Heart right ventricle (tissue), 16 donors: Measurements from ENCODE around the gene EIF4E3. TPM values are rescaled to one million over a fixed set of nuclear protein-coding genes. Genes with fewer than 3 reads are reported as not detected.

Source experiments
- ATAC-seq, 8 donors: fragments of 200-7000 bp; cut with Tn5 transposase; one replicate each; pipeline ENCODE4 v1.9.1; 2020; ENCODE audit warnings: mild to moderate bottlenecking in 8 of 8, moderate library complexity in 8 of 8, moderate number of reproducible peaks in 1 of 8
- DNase-seq, 2 donors: peaks; one replicate each; pipeline ENCODE4 v3.0.0-alpha.2; 2020
- H3K27ac ChIP-seq, 10 donors: fragments of 200-600 bp; sonication (generic) in 2 of 10; one replicate each; pipeline versions ENCODE4 v1.5.0 to v1.8.0; 2020 to 2022; ENCODE audit warnings: mild to moderate bottlenecking in 3 of 10
- H3K27me3 ChIP-seq, 7 donors: fragments of 200-600 bp; one replicate each; pipeline ENCODE4 v1.8.0; 2021 to 2022; ENCODE audit warnings: mild to moderate bottlenecking in 2 of 7
- H3K36me3 ChIP-seq, 9 donors: fragments of 200-600 bp; sonication (generic) in 1 of 9; one replicate each; pipeline versions ENCODE4 v1.5.0 to v1.8.0; 2020 to 2022; ENCODE audit warnings: mild to moderate bottlenecking in 2 of 9
- H3K4me1 ChIP-seq, 9 donors: fragments of 200-600 bp; sonication (generic) in 1 of 9; one replicate each; pipeline versions ENCODE4 v1.5.0 to v1.8.0; 2020 to 2022; ENCODE audit warnings: mild to moderate bottlenecking in 4 of 9
- H3K4me3 ChIP-seq, 10 donors: fragments of 200-600 bp; sonication (generic) in 2 of 10; one replicate each; pipeline versions ENCODE4 v1.5.0 to v1.8.0; 2020 to 2022; ENCODE audit warnings: mild to moderate bottlenecking in 7 of 10, moderate library complexity in 2 of 10
- H3K9me3 ChIP-seq, 11 donors: fragments of 200-600 bp in 10 of 11; sonication (generic) in 2 of 11; one replicate each; pipeline versions ENCODE4 v1.5.0 to v1.8.0; 2013 to 2022; ENCODE audit warnings: mild to moderate bottlenecking in 2 of 11, control low read depth in 1 of 11, moderate library complexity in 1 of 11
- CTCF ChIP-seq, 9 donors: fragments of 200-600 bp; sonication (generic) in 2 of 9; IDR thresholded peaks; one replicate each; pipeline versions ENCODE4 v1.5.0 to v1.8.0; 2021 to 2022; ENCODE audit warnings: antibody characterized with exemption in 9 of 9, mild to moderate bottlenecking in 5 of 9, moderate library complexity in 1 of 9
- WGBS, 2 donors: extraction: QIAGEN DNeasy Blood & Tissue Kit; methylation state at CpG; one replicate each; pipeline ENCODE4 v1.1.7; 2013; ENCODE audit warnings: inconsistent platforms in 1 of 2; 5-methylcytosine and 5-hydroxymethylcytosine counted together
- intact Hi-C, 10 donors: fragments of 100-400 bp; cut with DNase I; formaldehyde crosslinking; loops; one replicate each; pipeline versions ENCODE4 v1.11.1 to v1.14.2; 2022
- polyA plus RNA-seq, 2 donors: library from polyadenylated mRNA; stranded (reverse); fragments of 200-250 nt; gene quantifications; one replicate each; pipeline ENCODE4 v1.2.3, GENCODE V29; 2013
- total RNA-seq, 10 donors: library from RNA; stranded (reverse); fragmentation: NEBNext Ultra II Directional in 3 of 10; extraction: Animal tissue kit (Norgen Biotek cat#: 25700) in 3 of 10; gene quantifications; one replicate each; pipeline versions ENCODE4 v1.2.1 to v1.2.4, GENCODE V29; 2021 to 2023
- donor health status: Arrhythmogenic right ventricular cardiomyopathy.
- donor health status: ischemic (EF 13 %, LVEDD 7.1; RV severe dilation, severe dysfunction).
- donor health status: healthy with polysubstance abuse.
- donor health status: DM: no; HTN: yes; CAD: no.
- donor health status: DM: no; HTN: no; CAD: no.
- donor health status: ischemic (EF 25% LVEDD 6.9; RV normal size, moderate dysfunction).
- donor health status: ischemic (EF 25% LVEDD 5.7; RV mildly dilated, moderate dysfunction).
- donor health status: healthy.
- donor health status: DM: yes; HTN: yes; CAD: no.
- donor health status: Ischemic cardiomyopathy.
- donor health status: ischemic (EF 35%, LVEDD 5.7; RV mildly dilated, moderate dysfunction).
- donor health status: nonischemic (EF 11% LVEDD 7.7; RV severe dilation, severe dysfunction).
- donor health status: DM: yes; HTN: yes; CAD: no.
- donor health status: PGD.
- donor health status: ischemic (EF 29% LVEDD 5.4; RV normal size, mild dysfunction).
- donor health status: nonischemic (EF 23%, LVEDD 6.1; RV moderate dilation, normal function).

The EIF4E3 gene
- total and polyA plus RNA-seq, 12 donors, result 12.9 to 58.1 (median 52.5) TPM

- peaks cover 0 to 60% (median 0%) of the 10 kb centered on the region in 9 donors for H3K36me3 ChIP-seq
- H3K4me3 ChIP-seq, result no peak overlapping the region
- WGBS, 2 donors, result 58 to 67% methylated on average over 6 of the region's 6 CpGs
Observed at GRCh38 chr3:71684757-71685386, 40.3 kb downstream of the EIF4E3 start.

GRCh38 chr3:71684046-71684756 lies 41.0 kb downstream of the EIF4E3 start:
- Histone ChIP-seq H3K9me3 (no peaks in the 10 kb centered on the region), H3K27ac (no peak overlapping the region), H3K27me3 (no peaks in the 10 kb centered on the region), H3K4me1 (peaks cover 0 to 34% (median 10%) of the 10 kb centered on the region in 9 donors), H3K36me3 (peaks cover 0 to 55% (median 0%) of the 10 kb centered on the region in 9 donors), H3K4me3 (no peak overlapping the region)
- no peak for TF ChIP-seq CTCF (IDR thresholded peaks at IDR 0.05)
- intact Hi-C loops, result no loop called here
- ATAC-seq (peak in 1 of 8 donors; percentile 7), DNase-seq (no peak)
- WGBS, 2 donors, result 83 to 94% methylated on average over 7 of the region's 7 CpGs

More at GRCh38 chr3:71684757-71685386, 40.3 kb downstream of the EIF4E3 start:
- Histone ChIP-seq H3K4me1 (peaks cover 0 to 40% (median 10%) of the 10 kb centered on the region in 9 donors), H3K27me3 (no peaks in the 10 kb centered on the region), H3K27ac (no peak overlapping the region), H3K9me3 (no peaks in the 10 kb centered on the region)
- ATAC-seq, result peak in 6 of 8 donors; percentile 31 to 62 (median 48)
- DNase-seq, result peak in 1 of 2 donors; percentile 25
- intact Hi-C loops, result no loop called here
- TF ChIP-seq CTCF (IDR thresholded peaks at IDR 0.05), result no peak

GRCh38 chr3:71681224-71681668 lies 44.0 kb downstream of the EIF4E3 start:
- ATAC-seq (peak in 6 of 8 donors; percentile 50 to 84 (median 56)), DNase-seq (peak; percentile 34 to 40)
- Histone ChIP-seq H3K4me3 (no peak overlapping the region), H3K4me1 (peaks cover 0 to 34% (median 10%) of the 10 kb centered on the region in 9 donors), H3K27ac (peak overlapping the region in 1 of 10 donors; percentile 51), H3K36me3 (peaks cover 0 to 31% (median 0%) of the 10 kb centered on the region in 9 donors), H3K27me3 (no peaks in the 10 kb centered on the region), H3K9me3 (no peaks in the 10 kb centered on the region)
- peak; percentile 15 to 73 (median 58) for TF ChIP-seq CTCF (IDR thresholded peaks at IDR 0.05)
- WGBS, 2 donors, result 39 to 48% methylated on average over 7 of the region's 7 CpGs
- intact Hi-C loops, result no loop called here

GRCh38 chr3:71680603-71681002 lies 44.6 kb downstream of the EIF4E3 start:
- intact Hi-C loops, result no loop called here
- Histone ChIP-seq H3K27me3 (no peaks in the 10 kb centered on the region), H3K9me3 (no peaks in the 10 kb centered on the region), H3K36me3 (peaks cover 0 to 26% (median 0%) of the 10 kb centered on the region in 9 donors), H3K4me1 (peaks cover 0 to 34% (median 10%) of the 10 kb centered on the region in 9 donors), H3K4me3 (no peak overlapping the region), H3K27ac (peak overlapping the region in 1 of 10 donors; percentile 51)
- DNase-seq, result no peak
- no peak for ATAC-seq
- TF ChIP-seq CTCF (IDR thresholded peaks at IDR 0.05), result no peak
- 62 to 84% methylated on average over 1 of the region's 1 CpG for whole genome bisulfite sequencing, 2 donors
